ENCODE measurements around the gene TMEM50A. TPM values are rescaled to one million over a fixed set of nuclear protein-coding genes. Genes with fewer than 3 reads are reported as not detected.

The TMEM50A gene
- total and polyA plus RNA-seq, 2 of the 13 experiments (the other 11 are each of a cell fraction or from before 2014, with no cell fraction given), result 51.2 to 61.2 TPM

DNA sequence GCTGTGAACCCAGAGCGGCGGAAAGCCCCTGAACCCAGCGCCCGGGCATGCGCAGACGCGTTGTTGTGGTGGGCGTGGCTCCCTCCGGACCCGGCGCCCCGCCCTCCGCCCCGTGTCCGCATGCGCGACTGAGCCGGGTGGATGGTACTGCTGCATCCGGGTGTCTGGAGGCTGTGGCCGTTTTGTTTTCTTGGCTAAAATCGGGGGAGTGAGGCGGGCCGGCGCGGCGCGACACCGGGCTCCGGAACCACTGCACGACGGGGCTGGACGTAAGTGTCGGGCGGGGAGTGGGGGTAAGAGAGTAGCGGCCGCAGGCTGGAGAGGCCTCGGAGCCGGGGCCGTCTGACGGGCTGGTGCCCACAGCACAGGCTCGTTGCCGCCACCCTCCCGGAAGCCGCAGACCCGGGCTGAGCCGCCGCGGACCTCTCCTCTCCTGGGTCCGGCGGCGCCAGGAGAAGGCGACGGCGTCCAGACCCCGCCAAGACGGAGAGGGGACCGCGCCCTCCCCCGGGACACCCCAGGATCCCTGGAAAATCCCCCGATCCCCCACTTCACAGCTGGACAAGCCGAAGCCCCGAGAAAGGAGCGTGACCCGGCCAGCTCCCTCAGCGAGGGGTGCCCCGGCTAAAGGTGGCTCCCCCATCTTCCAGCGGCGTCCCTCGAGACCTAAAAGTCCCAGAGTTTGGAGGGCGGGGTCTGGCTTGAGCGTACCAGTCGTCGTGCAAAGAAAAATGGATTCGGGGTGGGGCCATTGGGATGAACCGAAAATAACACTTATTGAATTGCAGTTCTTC, at the start of gene TMEM50A (continued):
- TF ChIP-seq ZNF451 (CRISPR knock-in tag; IDR thresholded peaks at IDR 0.05), result no peak; the same call in 1 of the 2 replicates
- no peak for TF ChIP-seq RBAK (CRISPR knock-in tag; IDR thresholded peaks at IDR 0.05)
- TF ChIP-seq SIX4 (CRISPR knock-in tag; IDR thresholded peaks at IDR 0.05), result no peak
- TF ChIP-seq SCMH1 (CRISPR knock-in tag; IDR thresholded peaks at IDR 0.05; ENCODE audit: borderline replicate concordance), result no peak
- TF ChIP-seq, protein P1, sequence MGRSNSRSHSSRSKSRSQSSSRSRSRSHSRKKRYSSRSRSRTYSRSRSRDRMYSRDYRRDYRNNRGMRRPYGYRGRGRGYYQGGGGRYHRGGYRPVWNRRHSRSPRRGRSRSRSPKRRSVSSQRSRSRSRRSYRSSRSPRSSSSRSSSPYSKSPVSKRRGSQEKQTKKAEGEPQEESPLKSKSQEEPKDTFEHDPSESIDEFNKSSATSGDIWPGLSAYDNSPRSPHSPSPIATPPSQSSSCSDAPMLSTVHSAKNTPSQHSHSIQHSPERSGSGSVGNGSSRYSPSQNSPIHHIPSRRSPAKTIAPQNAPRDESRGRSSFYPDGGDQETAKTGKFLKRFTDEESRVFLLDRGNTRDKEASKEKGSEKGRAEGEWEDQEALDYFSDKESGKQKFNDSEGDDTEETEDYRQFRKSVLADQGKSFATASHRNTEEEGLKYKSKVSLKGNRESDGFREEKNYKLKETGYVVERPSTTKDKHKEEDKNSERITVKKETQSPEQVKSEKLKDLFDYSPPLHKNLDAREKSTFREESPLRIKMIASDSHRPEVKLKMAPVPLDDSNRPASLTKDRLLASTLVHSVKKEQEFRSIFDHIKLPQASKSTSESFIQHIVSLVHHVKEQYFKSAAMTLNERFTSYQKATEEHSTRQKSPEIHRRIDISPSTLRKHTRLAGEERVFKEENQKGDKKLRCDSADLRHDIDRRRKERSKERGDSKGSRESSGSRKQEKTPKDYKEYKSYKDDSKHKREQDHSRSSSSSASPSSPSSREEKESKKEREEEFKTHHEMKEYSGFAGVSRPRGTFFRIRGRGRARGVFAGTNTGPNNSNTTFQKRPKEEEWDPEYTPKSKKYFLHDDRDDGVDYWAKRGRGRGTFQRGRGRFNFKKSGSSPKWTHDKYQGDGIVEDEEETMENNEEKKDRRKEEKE (IDR thresholded peaks at IDR 0.05), result no peak
- no peak for TF ChIP-seq CREB1 (IDR thresholded peaks at IDR 0.05)
- 0 out of 2 replicates have a peak, but pooled peaks have one; percentile 16 for TF ChIP-seq CREB1 (CRISPR knock-in tag; IDR thresholded peaks at IDR 0.05)
- TF ChIP-seq ZNF17 (CRISPR knock-in tag; IDR thresholded peaks at IDR 0.05), result no peak
- TF ChIP-seq FOXA3 (CRISPR knock-in tag; IDR thresholded peaks at IDR 0.05), result no peak
- TF ChIP-seq ZBTB8A (CRISPR knock-in tag; IDR thresholded peaks at IDR 0.05; ENCODE audit: borderline replicate concordance, low read depth), result no peak
- TF ChIP-seq KDM1A (CRISPR knock-in tag; IDR thresholded peaks at IDR 0.05), result no peak
- peak; percentile 67 for TF ChIP-seq MYC (CRISPR knock-in tag; IDR thresholded peaks at IDR 0.05; ENCODE audit: borderline replicate concordance)
- TF ChIP-seq KLF12 (CRISPR knock-in tag; IDR thresholded peaks at IDR 0.05; ENCODE audit: borderline replicate concordance), result no peak
- TF ChIP-seq EEA1 (CRISPR knock-in tag; IDR thresholded peaks at IDR 0.05; ENCODE audit: borderline replicate concordance), result no peak
- 0 out of 2 replicates have a peak, but pooled peaks have one; percentile 45 for TF ChIP-seq ZNF335 (CRISPR knock-in tag; IDR thresholded peaks at IDR 0.05)
- TF ChIP-seq HNRNPL (IDR thresholded peaks at IDR 0.05; ENCODE audit: low read depth, low read length), result no peak
- no peak for TF ChIP-seq MTA3 (CRISPR knock-in tag; IDR thresholded peaks at IDR 0.05)
- no peak for TF ChIP-seq ZNF775 (CRISPR knock-in tag; IDR thresholded peaks at IDR 0.05; ENCODE audit: borderline replicate concordance)
- 0 out of 2 replicates have a peak, but pooled peaks have one; percentile 49 for TF ChIP-seq DR1 (CRISPR knock-in tag; IDR thresholded peaks at IDR 0.05)
- TF ChIP-seq, protein P2, sequence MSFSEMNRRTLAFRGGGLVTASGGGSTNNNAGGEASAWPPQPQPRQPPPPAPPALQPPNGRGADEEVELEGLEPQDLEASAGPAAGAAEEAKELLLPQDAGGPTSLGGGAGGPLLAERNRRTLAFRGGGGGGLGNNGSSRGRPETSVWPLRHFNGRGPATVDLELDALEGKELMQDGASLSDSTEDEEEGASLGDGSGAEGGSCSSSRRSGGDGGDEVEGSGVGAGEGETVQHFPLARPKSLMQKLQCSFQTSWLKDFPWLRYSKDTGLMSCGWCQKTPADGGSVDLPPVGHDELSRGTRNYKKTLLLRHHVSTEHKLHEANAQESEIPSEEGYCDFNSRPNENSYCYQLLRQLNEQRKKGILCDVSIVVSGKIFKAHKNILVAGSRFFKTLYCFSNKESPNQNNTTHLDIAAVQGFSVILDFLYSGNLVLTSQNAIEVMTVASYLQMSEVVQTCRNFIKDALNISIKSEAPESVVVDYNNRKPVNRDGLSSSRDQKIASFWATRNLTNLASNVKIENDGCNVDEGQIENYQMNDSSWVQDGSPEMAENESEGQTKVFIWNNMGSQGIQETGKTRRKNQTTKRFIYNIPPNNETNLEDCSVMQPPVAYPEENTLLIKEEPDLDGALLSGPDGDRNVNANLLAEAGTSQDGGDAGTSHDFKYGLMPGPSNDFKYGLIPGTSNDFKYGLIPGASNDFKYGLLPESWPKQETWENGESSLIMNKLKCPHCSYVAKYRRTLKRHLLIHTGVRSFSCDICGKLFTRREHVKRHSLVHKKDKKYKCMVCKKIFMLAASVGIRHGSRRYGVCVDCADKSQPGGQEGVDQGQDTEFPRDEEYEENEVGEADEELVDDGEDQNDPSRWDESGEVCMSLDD (CRISPR knock-in tag; IDR thresholded peaks at IDR 0.05; ENCODE audit: borderline replicate concordance), result peak; percentile 58; the same call in 1 of the 2 replicates
- no peak for TF ChIP-seq NR3C1 (CRISPR knock-in tag; IDR thresholded peaks at IDR 0.05)
- TF ChIP-seq ZNF772 (CRISPR knock-in tag; IDR thresholded peaks at IDR 0.05), result no peak
- peak; percentile 65 for TF ChIP-seq SKI (IDR thresholded peaks at IDR 0.05; ENCODE audit: partially characterized antibody)
- TF ChIP-seq, protein P3, sequence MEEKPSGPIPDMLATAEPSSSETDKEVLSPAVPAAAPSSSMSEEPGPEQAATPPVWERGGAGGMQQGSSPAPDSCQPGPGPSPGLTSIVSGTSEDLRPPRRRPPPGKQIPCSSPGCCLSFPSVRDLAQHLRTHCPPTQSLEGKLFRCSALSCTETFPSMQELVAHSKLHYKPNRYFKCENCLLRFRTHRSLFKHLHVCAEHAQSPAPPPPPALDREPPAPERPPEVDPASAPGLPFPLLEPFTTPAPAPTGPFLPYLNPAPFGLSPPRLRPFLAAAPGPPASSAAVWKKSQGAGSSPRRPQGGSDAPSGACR (CRISPR knock-in tag; IDR thresholded peaks at IDR 0.05), result peak; percentile 66; the same call in 1 of the 2 replicates
- no peak for TF ChIP-seq ZNF746 (CRISPR knock-in tag; IDR thresholded peaks at IDR 0.05)
- TF ChIP-seq ZNF343 (CRISPR knock-in tag; IDR thresholded peaks at IDR 0.05), result no peak
